Measurements from ENCODE around the gene ELN.

DNA sequence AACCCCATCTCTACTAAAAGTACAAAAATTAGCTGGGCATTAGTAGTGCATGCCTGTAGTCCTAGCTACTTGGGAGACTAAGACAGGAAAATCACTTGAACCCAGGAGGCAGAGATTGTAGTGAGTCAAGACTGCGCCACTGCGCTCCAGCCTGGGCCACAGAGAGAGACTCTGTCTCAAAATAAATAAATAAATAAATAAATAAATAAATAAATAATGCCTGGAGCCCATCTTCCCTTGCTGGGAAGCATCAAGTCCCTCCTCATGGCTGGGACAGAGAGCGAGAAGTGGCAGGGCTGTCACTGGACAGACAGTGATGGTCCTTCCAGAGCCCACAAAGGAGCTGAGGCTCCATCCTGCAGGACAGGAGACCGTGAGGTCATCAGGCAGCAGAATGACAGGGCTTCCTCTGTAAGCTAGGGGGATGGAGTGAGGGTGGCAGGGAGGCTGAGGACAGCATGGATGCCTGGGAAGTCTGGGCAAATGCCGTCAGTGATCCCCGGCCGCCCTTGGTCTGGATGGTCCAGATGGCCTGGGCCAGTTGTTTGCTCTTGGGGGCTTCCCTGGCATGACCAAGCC, 36.4 kb upstream of the ELN start:
- TF ChIP-seq, protein P1, sequence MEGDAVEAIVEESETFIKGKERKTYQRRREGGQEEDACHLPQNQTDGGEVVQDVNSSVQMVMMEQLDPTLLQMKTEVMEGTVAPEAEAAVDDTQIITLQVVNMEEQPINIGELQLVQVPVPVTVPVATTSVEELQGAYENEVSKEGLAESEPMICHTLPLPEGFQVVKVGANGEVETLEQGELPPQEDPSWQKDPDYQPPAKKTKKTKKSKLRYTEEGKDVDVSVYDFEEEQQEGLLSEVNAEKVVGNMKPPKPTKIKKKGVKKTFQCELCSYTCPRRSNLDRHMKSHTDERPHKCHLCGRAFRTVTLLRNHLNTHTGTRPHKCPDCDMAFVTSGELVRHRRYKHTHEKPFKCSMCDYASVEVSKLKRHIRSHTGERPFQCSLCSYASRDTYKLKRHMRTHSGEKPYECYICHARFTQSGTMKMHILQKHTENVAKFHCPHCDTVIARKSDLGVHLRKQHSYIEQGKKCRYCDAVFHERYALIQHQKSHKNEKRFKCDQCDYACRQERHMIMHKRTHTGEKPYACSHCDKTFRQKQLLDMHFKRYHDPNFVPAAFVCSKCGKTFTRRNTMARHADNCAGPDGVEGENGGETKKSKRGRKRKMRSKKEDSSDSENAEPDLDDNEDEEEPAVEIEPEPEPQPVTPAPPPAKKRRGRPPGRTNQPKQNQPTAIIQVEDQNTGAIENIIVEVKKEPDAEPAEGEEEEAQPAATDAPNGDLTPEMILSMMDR (IDR thresholded peaks at IDR 0.05; ENCODE audit: poor library complexity), result no peak
- TF ChIP-seq EZH2phosphoT487 (IDR thresholded peaks at IDR 0.05; ENCODE audit: low read depth, severe bottlenecking, unreplicated experiment) (no peak), EZH2 (IDR thresholded peaks at IDR 0.05; ENCODE audit: borderline replicate concordance) (no peak)

Data from hepatocyte (in vitro differentiated cells).